GM10266 (cell line): ENCODE measurements around the gene XPO6.

Experiments
- DNase-seq: peaks from one replicate; pipeline ENCODE4 v3.0.0; 2012; ENCODE audit errors: extremely low spot score
- CTCF ChIP-seq: IDR thresholded peaks from 2 replicates; pipeline ENCODE4 v1.5.1; 2012; ENCODE audit warnings: mild to moderate bottlenecking, low read depth; ENCODE audit not compliant: control insufficient read depth, insufficient read depth; ENCODE audit errors: missing control alignments

XPO6 gene

GRCh38 chr16:28208131-28208530, 3.6 kb downstream of the XPO6 start:
- no peak for TF ChIP-seq CTCF
- no peak for DNase-seq

GRCh38 chr16:28207399-28207798, 4.4 kb downstream of the XPO6 start:
- no peak for TF ChIP-seq CTCF
- DNase-seq, result no peak

- no peak for TF ChIP-seq CTCF
- no peak for DNase-seq
Measured at GRCh38 chr16:28205974-28206373, 5.8 kb downstream of the XPO6 start.

- no peak for TF ChIP-seq CTCF
- no peak for DNase-seq
Measured at GRCh38 chr16:28205117-28205899, 6.5 kb downstream of the XPO6 start.

- no peak for DNase-seq
- TF ChIP-seq CTCF, result no peak
Measured at GRCh38 chr16:28204622-28205021, 7.1 kb downstream of the XPO6 start.

GRCh38 chr16:28204204-28204603, 7.6 kb downstream of the XPO6 start:
- TF ChIP-seq CTCF, result no peak
- no peak for DNase-seq

- TF ChIP-seq CTCF, result peak; percentile 18
Measured at GRCh38 chr16:28202147-28202746, 9.5 kb downstream of the XPO6 start.

More at GRCh38 chr16:28202147-28202746, 9.5 kb downstream of the XPO6 start:
- peak; percentile 39 for DNase-seq
